Lower leg skin (tissue), 3 donors: ENCODE results near the gene RASSF4.

Source experiments
- CTCF ChIP-seq, 3 donors: fragments of 450-650 bp; IDR thresholded peaks; one replicate each; pipeline ENCODE4 v1.5.1; 2016; ENCODE audit warnings: antibody characterized with exemption in 3 of 3, mild to moderate bottlenecking in 3 of 3, moderate library complexity in 2 of 3
- POLR2A ChIP-seq, 2 donors: fragments of 450-650 bp; IDR thresholded peaks; one replicate each; pipeline ENCODE4 v1.6.1; 2016 to 2017; ENCODE audit warnings: antibody characterized with exemption in 2 of 2, mild to moderate bottlenecking in 1 of 2, moderate library complexity in 1 of 2

GRCh38 chr10:44910602-44911001 is 49.0 kb upstream of the RASSF4 start:
- TF ChIP-seq CTCF (IDR thresholded peaks at IDR 0.05) (no peak), POLR2A (IDR thresholded peaks at IDR 0.05) (no peak)
